GM18502 (cell line): ENCODE data around the gene MOK.
"Not testable (repeated sequence)": the region's sequence is repeated elsewhere in the genome, so short reads cannot be mapped to it uniquely, and the experiment has no call there.

ENCODE experiments used
- ATAC-seq: cut with Tn5 transposase; IDR thresholded peaks from one replicate; pipeline ENCODE4 v1.9.1; 2021; ENCODE audit warnings: mild to moderate bottlenecking; ENCODE audit not compliant: unreplicated experiment, poor library complexity

MOK gene

GRCh38 chr14:102304611-102305506, at the start of gene MOK:
Gene MOK, minus strand, starts transcription at chr14:102305164. Its CDS starts 196 bp downstream, at chr14:102304968.
- peak; percentile 95 for ATAC-seq

GRCh38 chr14:102353126-102353619, 48.2 kb upstream of the MOK start:
- ATAC-seq = no peak

DNA sequence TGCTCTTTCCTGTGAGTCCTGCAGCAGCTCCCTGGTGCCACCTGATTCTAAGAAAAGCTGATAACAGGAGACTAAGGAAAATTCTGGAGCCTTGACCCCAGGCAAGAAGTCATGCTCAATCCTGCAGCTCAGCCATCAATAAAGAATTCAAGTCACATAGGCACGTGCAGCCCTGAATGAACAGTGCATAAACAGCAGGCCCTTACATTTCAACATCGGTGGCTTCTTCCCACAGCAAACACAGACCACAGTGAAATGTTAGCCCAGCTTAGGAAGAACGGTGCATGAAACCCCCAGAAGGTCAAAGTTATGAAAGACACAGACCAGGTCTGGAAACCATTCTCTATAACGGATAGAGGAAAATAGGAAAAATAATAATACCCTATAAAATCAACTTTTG, 47.2 kb upstream of the MOK start:
- no peak for ATAC-seq

DNA sequence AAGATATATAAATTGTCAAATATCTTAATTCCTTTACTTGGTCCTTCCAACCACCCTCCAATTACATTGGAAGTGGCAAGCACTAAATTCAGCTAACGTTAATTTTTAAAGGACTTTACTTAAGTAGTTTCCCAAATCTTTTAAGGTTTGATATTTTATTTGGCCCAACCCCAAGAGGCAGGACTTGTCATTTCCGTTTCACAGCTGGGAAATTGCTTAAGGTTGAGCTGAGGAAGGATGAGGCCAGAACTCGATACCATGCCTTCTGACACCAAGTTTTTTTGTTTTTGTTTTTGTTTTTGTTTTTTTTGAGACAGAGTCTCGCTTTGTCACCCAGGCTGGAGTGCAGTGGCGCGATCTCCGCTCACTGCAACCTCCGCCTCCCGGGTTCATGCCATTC, 46.6 kb upstream of the MOK start:
- not testable (repeated sequence) for ATAC-seq

DNA sequence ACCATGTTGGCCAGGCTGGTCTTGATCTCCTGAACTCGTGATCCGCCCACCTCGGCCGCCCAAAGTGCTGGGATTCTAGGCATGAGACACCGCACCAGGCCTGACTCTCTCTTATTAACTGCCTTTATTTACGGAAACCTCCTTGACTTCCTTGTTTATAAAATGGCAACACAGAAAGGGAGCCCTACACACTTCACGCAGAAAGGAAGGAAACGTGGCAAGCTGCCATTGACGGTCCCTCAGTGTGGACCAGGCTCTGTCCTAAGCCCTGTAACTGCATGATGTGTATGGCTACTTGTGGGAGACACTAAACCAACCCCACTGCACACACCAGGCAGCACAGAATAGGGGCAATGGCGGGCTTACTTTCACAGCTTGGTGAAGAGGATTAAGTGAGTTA, 46.1 kb upstream of the MOK start:
- no peak for ATAC-seq

- ATAC-seq = no peak
Measured at GRCh38 chr14:102348376-102348775, 43.4 kb upstream of the MOK start.

DNA sequence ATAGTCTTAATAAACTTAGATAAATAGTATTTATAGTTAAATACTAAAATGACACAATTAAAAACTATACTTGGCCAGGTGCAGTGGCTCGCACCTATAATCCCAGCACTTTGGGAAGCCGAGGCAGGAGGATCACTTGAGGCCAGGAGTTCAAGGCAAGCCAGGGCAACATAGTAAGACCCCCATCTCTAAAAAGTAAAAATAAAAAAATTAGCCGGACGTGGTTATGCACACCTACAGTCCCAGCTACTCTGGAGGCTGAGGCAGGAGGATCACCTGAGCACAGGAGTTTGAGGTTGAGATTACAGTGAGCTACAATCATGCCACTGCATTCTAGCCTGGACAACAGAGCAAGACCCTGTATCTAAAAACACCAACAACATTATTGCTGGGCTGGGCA, 41.7 kb upstream of the MOK start:
- no peak for ATAC-seq

GRCh38 chr14:102345232-102345631, 40.3 kb upstream of the MOK start:
- no peak for ATAC-seq

DNA sequence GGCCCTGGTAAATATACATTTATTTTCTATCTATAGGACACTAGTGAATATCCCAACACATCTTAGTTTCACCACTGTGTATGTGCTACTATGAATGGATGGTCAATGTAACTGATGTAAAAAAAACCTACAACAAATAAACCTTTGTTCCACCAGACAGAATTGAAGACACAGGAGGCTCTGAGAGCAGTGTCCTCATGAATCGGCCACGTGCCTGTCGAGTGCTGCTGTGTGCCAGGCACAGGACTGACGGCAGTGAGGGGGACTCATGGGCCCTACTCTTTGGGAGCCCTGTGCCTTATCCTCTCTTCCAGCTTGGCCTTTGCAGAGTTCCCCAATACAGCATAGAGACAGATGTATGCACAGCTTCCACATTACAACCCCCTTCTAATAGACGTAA, 39.5 kb upstream of the MOK start:
- ATAC-seq = no peak

- no peak for ATAC-seq
Measured at GRCh38 chr14:102344084-102344483, 39.1 kb upstream of the MOK start.

DNA sequence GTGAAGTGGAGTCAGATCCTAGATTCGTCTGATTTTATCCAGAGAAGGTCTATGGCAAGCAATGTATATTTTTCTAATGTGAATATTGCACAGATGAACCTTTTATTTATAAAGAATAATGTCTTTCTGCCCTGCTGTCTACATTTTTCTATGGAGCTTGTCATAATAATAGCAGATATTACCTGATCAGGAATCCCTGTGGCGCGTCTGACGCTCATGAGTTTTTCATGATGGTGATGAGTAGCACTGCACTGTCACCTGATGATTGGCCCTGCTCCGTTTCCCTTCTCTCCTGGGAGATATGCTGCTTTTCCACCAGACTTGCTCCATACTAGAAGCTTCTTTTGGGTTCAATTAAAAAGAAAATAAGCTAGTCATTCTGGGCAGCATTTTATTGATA, 37.3 kb upstream of the MOK start:
- no peak for ATAC-seq

DNA sequence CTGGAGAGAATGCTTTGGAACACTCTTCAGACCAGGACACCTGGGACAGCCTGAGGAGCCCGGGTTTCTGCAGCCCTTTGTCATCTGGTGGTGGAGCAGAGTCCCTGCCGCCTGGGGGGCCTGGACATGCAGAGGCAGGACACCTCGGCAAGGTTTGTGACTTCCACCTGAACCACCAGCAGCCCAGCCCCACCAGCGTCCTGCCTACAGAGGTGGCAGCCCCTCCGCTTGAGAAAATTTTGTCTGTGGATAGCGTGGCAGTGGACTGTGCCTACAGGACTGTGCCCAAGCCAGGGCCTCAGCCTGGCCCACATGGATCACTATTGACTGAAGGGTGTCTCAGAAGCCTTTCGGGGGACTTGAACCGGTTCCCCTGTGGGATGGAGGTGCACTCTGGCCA, 36.6 kb upstream of the MOK start:
- no peak for ATAC-seq

DNA sequence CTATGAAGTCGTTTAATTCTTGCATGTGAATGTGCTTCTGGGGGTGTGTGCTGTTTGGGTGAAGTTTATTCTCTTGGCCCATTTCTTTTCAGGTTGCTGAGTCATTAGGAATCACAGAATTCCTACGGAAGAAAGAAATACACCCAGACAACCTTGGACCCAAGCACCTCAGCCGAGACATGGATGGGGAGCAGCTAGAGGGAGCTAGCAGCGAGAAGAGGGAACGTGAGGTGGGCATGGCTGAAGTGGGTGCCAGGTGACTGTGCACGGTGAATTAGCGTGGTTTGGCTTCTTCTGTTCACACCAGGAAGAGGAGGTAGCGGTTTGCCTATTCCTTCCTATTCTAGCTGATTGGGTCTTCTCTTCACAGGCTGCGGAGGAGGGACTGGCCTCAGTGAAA, 33.8 kb upstream of the MOK start:
- no peak for ATAC-seq

GRCh38 chr14:102335163-102335562, 30.2 kb upstream of the MOK start:
- no peak for ATAC-seq

DNA sequence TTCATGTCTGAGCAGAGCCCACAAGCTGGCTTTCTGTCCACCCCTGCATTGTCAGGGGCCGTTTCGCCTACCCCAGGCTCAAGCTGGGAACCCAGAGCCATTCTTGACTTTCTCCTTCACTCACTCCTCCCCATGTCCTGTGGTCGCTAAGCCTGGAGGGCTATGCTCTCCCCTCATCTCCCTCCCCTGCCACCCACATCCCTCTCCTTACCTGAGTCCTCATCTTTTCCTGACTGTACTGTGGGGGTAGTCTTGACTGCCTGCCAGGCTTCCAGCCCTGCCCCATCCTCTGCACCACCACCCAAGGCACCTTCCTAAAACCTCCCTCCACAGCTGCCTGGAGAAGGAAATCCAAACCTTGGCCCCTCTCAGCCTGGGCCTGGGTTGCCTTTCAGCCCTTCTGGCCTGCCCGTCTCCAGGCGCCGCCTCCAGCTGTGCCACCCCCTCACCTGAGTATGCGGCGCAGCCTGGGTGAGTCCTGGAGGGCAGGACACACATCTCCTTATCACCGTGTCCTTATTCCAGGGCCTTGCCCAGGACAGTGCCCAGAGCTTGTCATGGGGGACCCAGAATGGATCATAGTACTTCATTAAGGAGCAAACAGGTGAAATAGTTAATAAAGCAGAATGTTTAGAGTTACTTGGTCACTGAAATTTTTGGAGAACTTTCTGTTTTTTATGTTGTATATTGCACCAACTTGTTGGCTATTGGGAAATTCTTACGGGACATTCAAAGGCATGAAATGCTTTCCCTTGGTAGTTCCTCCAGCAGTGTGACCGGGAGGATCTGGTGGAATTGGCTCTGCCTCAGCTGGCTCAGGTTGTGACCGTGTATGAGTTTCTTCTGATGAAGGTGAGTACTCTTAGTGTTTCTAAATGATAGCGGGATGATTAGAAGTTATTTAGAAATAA, 29.1 kb upstream of the MOK start:
- no peak for ATAC-seq

DNA sequence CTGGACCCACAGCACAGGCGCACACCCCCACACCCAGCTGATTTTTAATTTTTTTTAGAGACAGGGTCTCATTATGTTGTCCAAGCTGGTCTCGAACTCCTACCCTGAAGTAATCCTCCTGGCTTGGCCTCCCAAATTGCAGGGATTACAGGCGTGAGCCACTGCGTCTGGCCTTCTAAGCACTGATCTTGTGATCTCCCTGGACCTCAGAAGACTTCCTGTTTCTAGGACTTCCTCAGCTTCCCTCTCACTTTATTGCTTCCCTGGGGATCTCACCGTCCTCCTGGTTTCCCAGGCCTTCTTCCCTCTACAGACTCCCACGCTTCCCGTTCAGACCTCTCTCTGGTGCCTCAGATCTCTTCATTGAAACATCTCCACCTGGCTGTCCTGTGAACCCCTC, 28.4 kb upstream of the MOK start:
- no peak for ATAC-seq

- ATAC-seq = no peak
Measured at GRCh38 chr14:102330806-102331205, 25.8 kb upstream of the MOK start.

DNA sequence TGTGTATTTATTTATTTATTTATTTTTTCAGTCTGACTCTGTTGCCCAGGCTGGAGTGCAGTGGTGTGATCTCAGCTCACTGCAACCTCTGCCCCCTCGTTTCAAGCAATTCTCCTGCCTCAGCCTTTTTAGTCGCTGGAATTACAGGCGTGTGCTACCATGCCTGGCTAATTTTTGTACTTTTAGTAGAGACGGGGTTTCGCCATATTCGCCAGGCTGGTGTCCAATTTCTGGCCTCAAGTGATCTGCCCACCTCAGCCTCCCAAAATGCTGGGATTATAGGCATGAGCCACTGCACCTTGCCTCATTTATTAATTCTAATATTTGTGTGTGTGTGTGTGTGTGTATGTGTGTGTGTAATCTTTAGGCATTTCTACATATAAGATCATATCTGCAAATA, 24.4 kb upstream of the MOK start:
- not testable (repeated sequence) for ATAC-seq

- no peak for ATAC-seq
Measured at GRCh38 chr14:102326583-102326982, 21.6 kb upstream of the MOK start.

GRCh38 chr14:102325791-102326345, 20.9 kb upstream of the MOK start:
- ATAC-seq = no peak

GRCh38 chr14:102323102-102323501, 18.1 kb upstream of the MOK start:
- ATAC-seq = no peak
